ENCODE measurements around the gene C12orf57. TPM values are rescaled to one million over a fixed set of nuclear protein-coding genes. Genes with fewer than 3 reads are reported as not detected.
A peak's percentile ranks its signal among the peaks of the same experiment; 100 is the strongest.

Gene C12orf57
- total and polyA plus RNA-seq, 2 experiments from 2014 or later = 208 to 260 TPM

DNA sequence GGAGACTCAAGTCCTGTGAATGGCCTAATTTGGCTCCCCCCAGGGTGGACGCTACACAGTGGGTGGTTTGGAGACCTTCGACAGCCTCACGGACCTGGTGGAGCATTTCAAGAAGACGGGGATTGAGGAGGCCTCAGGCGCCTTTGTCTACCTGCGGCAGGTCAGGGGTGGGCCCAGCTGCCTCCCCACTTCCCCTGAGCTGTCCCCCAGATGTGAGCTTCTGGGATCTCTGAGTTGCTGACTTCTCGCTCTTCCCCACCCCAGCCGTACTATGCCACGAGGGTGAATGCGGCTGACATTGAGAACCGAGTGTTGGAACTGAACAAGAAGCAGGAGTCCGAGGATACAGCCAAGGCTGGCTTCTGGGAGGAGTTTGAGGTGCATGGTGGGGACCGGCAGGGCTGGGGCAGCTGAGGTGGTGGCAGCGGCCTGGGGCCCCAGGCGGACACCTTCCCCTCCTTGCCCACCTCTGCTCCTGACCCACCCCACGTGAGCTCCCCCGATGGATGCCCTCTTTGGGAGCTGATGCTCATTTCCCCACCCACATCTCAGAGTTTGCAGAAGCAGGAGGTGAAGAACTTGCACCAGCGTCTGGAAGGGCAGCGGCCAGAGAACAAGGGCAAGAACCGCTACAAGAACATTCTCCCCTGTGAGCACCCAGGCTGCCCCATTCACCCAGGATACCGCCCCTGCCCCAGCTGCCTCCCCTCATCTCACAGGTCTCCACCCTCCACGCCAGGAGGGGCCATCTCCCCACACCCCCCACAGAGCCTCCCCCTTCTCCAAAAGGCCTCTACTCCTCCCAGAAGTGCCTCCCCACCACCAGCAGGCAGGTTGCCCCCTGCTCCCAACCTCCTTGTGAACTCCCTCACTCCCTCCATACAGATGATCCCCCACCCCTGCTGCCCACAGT is 11.5 kb downstream of the C12orf57 start:
- H3K4me1 ChIP-seq (ENCODE audit: low read depth) = no peaks in the 10 kb centered on the region
- H3K9me3 ChIP-seq (ENCODE audit: low read depth) = no peaks in the 10 kb centered on the region
- H3K36me3 ChIP-seq = no peaks in the 10 kb centered on the region
- H3K27ac ChIP-seq = no peak overlapping the region
- no peak overlapping the region for H3K4me3 ChIP-seq
- DNase-seq (ENCODE audit: low read depth in 1 of 2, low spot score in 1 of 2) = no peak
- no peaks in the 10 kb centered on the region for H3K27me3 ChIP-seq
- TF ChIP-seq, protein P1, sequence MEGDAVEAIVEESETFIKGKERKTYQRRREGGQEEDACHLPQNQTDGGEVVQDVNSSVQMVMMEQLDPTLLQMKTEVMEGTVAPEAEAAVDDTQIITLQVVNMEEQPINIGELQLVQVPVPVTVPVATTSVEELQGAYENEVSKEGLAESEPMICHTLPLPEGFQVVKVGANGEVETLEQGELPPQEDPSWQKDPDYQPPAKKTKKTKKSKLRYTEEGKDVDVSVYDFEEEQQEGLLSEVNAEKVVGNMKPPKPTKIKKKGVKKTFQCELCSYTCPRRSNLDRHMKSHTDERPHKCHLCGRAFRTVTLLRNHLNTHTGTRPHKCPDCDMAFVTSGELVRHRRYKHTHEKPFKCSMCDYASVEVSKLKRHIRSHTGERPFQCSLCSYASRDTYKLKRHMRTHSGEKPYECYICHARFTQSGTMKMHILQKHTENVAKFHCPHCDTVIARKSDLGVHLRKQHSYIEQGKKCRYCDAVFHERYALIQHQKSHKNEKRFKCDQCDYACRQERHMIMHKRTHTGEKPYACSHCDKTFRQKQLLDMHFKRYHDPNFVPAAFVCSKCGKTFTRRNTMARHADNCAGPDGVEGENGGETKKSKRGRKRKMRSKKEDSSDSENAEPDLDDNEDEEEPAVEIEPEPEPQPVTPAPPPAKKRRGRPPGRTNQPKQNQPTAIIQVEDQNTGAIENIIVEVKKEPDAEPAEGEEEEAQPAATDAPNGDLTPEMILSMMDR (IDR thresholded peaks at IDR 0.05; ENCODE audit: low read depth, low read length) = no peak

DNA sequence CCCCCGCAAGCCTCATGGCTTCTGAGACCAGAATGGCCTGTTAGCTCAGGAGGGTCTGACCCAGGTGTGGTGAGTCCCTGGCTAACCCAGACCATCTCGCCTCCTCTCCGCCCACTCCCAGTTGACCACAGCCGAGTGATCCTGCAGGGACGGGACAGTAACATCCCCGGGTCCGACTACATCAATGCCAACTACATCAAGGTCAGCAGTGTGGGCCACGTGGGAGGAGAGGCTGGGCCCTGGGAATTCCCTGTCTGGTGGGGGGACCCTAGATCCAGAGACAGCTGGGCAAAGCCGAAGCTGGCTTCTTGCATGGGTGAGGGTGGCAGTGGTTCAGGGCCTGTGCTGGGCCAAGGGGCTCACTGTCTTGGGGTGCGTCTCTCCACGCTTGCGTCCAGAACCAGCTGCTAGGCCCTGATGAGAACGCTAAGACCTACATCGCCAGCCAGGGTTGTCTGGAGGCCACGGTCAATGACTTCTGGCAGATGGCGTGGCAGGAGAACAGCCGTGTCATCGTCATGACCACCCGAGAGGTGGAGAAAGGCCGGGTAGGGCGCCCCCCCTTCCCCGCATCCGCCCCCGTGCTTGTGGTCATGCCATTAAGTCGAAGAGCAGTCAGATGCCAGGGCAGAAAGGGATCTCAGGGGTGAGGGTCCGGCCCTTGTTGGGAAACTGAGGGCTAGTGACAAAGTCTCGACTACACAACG is 12.4 kb downstream of the C12orf57 start:
- no peak for DNase-seq (ENCODE audit: low read depth in 1 of 2, low spot score in 1 of 2)
- TF ChIP-seq, protein P1 (IDR thresholded peaks at IDR 0.05; ENCODE audit: low read depth, low read length) = no peak
- H3K4me3 ChIP-seq = no peak overlapping the region
- H3K36me3 ChIP-seq = no peaks in the 10 kb centered on the region
- no peaks in the 10 kb centered on the region for H3K27me3 ChIP-seq
- H3K4me1 ChIP-seq (ENCODE audit: low read depth) = no peaks in the 10 kb centered on the region
- H3K9me3 ChIP-seq (ENCODE audit: low read depth) = no peaks in the 10 kb centered on the region
- H3K27ac ChIP-seq = no peak overlapping the region

DNA sequence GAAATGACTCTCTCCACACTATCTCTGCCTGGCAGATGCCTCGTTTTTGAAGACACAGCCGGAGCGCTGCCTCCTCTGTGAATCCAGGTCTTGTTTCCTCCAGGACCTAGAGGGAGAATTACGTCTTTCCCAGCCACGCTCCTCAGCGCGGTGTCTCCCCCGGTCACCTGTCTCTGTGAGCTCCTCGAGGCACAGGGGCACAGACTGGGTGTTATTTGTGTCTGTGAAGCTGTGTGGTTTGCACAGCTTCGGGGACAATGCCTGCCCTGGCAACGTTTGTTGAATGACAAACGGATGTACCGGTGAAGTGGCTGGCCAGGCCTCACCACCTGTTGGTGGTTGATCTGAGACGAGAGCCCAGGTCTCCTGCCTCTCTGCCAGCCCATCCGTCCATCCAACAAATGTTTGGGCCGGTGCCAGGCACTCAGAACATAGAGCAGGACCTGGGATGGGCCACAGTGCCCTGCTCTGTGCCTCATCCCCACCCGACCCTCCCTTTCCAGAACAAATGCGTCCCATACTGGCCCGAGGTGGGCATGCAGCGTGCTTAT is 13.4 kb downstream of the C12orf57 start:
- TF ChIP-seq, protein P1 (IDR thresholded peaks at IDR 0.05; ENCODE audit: low read depth, low read length) = no peak
- Histone ChIP-seq H3K27ac (no peak overlapping the region), H3K27me3 (no peaks in the 10 kb centered on the region), H3K36me3 (no peaks in the 10 kb centered on the region), H3K4me1 (ENCODE audit: low read depth) (peaks cover 6% of the 10 kb centered on the region), H3K9me3 (ENCODE audit: low read depth) (no peaks in the 10 kb centered on the region), H3K4me3 (no peak overlapping the region)
- DNase-seq (ENCODE audit: low read depth in 1 of 2, low spot score in 1 of 2) = no peak

DNA sequence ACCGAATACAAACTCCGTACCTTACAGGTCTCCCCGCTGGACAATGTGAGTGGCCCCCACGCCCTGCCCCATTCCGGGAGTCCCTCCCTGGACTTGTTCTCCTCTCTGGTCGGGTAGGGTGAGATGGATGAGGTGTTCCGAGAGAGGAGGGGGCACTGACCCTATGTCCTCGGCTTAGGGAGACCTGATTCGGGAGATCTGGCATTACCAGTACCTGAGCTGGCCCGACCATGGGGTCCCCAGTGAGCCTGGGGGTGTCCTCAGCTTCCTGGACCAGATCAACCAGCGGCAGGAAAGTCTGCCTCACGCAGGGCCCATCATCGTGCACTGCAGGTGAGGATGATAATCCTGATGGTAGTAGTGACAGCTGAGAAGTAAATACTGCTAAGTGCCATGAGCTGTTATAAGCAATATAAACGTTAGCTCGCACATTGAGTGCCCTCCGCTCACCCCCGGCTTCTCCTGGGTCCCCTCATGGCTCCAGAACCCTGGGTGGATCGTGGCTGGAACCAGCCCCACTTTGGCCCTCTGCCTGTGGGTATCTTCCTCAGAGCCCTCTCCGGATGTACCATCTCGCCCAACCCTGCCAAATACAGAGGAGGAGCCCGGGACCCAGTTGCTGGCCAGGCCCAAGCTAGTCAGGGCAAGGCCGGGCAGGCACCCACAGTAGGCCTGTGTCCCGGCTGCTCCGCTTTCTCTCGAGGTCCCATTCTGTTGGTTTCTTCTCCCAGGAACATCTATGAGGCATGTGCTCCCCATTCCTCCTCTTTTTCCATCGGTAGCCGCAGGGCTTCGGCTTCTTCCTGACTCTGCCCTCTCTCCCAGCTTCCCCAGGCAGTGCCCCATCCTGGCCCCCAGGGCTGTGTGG is 14.2 kb downstream of the C12orf57 start:
- Histone ChIP-seq H3K27ac (no peak overlapping the region), H3K4me1 (ENCODE audit: low read depth) (peaks cover 10% of the 10 kb centered on the region), H3K27me3 (no peaks in the 10 kb centered on the region), H3K9me3 (ENCODE audit: low read depth) (no peaks in the 10 kb centered on the region), H3K36me3 (no peaks in the 10 kb centered on the region), H3K4me3 (no peak overlapping the region)
- TF ChIP-seq, protein P1 (IDR thresholded peaks at IDR 0.05; ENCODE audit: low read depth, low read length) = no peak
- no peak for DNase-seq (ENCODE audit: low read depth in 1 of 2, low spot score in 1 of 2)

DNA sequence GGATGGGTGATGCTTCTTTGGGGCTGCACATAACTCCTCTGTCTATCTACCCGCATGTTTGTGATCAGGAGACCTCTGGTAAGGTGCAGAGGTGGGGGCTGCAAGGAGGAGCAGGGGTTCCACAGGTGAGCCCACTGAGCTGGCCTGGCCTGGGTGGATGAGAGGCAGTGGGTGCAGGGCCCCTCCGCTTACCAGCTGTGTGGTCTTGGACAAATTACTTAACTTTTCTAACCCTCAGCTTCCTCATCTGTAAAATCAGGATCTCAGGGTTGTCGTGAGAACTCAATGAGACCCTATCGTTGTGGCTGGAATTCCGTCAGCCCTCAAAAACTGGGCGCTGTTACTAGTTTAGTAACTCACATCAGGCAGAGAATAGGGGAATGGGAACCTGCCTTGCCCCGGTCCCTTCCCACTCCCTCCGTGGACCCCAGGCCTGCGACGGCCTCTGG is 14.8 kb downstream of the C12orf57 start:
- Histone ChIP-seq H3K4me3 (no peak overlapping the region), H3K9me3 (ENCODE audit: low read depth) (no peaks in the 10 kb centered on the region), H3K27ac (peak overlapping the region; percentile 6), H3K36me3 (no peaks in the 10 kb centered on the region), H3K27me3 (no peaks in the 10 kb centered on the region), H3K4me1 (ENCODE audit: low read depth) (peaks cover 10% of the 10 kb centered on the region)
- DNase-seq (ENCODE audit: low read depth in 1 of 2, low spot score in 1 of 2) = no peak
- TF ChIP-seq, protein P1 (IDR thresholded peaks at IDR 0.05; ENCODE audit: low read depth, low read length) = no peak
